Hepatocyte (in vitro differentiated cells): ENCODE results near the gene GDNF.

Source experiments
- CTCF ChIP-seq: fragments of 200-600 bp; sonication (generic); IDR thresholded peaks from 2 replicates; pipeline ENCODE4 v1.5.1; 2016; ENCODE audit warnings: antibody characterized with exemption, mild to moderate bottlenecking; ENCODE audit not compliant: poor library complexity
- EZH2 ChIP-seq: fragments of 200-600 bp; sonication (generic); IDR thresholded peaks from 2 replicates; pipeline ENCODE4 v1.6.1; 2016; ENCODE audit warnings: antibody characterized with exemption, mild to moderate bottlenecking, borderline replicate concordance

- no peak for TF ChIP-seq CTCF
- no peak for TF ChIP-seq EZH2
Observed at GRCh38 chr5:37838152-37838932, 1.5 kb downstream of the GDNF start.
